OCI-LY3 (cell line): ENCODE data around the gene DPP6.

Experiments
- CTCF ChIP-seq: fragments of 200-600, 300-600 bp; sonication (generic); IDR thresholded peaks from 2 replicates; pipeline ENCODE4 v1.5.1; 2014; ENCODE audit warnings: antibody characterized with exemption, low read length, low read depth
- EZH2phosphoT487 ChIP-seq: fragments of 200-600 bp; shearing (Covaris generic); IDR thresholded peaks from 2 replicates; pipeline ENCODE4 v1.6.1; 2018; ENCODE audit warnings: antibody characterized with exemption, mixed run types, low read depth

- TF ChIP-seq CTCF (no peak), EZH2phosphoT487 (no peak)
Measured at GRCh38 chr7:154917808-154918160, 865.6 kb downstream of the DPP6 start.
